GM10266 (cell line): ENCODE results near the gene DIAPH1.

Experiments used
- DNase-seq: peaks from one replicate; pipeline ENCODE4 v3.0.0; 2012; ENCODE audit errors: extremely low spot score
- TF ChIP-seq, protein P1 (sequence below): IDR thresholded peaks from 2 replicates; pipeline ENCODE4 v1.5.1; 2012; ENCODE audit warnings: mild to moderate bottlenecking, low read depth; ENCODE audit not compliant: control insufficient read depth, insufficient read depth; ENCODE audit errors: missing control alignments

DIAPH1 gene

DNA sequence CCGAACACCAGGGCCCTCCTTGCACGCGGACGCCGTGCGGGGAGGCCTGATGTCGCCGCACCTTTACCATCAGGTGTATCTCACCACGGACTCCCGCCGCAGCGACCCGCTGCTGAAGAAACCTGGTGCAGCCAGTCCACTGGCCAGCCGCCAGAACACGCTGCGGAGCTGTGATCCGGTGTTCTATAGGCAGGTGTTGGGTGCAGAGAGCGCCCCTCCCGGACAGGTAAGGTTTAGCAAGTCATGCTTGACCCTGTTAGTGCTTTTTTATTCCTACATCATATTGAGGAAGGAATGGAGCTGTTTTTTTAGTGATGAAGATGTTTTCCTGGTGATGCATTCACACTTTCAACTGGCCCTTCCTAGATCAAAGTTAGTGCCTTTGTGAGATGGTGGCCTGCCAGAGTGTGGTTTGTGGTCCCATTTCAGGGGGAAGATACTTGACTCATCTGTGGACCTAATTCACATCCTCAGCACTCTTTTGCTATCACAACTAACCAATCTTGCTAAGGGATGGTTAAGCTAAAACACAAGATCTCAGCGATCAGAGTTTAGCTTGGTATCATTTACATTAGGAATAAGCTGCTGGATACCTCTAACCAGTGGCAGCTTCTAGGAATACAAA is 140.4 kb downstream of the DIAPH1 start:
- TF ChIP-seq, protein P1, sequence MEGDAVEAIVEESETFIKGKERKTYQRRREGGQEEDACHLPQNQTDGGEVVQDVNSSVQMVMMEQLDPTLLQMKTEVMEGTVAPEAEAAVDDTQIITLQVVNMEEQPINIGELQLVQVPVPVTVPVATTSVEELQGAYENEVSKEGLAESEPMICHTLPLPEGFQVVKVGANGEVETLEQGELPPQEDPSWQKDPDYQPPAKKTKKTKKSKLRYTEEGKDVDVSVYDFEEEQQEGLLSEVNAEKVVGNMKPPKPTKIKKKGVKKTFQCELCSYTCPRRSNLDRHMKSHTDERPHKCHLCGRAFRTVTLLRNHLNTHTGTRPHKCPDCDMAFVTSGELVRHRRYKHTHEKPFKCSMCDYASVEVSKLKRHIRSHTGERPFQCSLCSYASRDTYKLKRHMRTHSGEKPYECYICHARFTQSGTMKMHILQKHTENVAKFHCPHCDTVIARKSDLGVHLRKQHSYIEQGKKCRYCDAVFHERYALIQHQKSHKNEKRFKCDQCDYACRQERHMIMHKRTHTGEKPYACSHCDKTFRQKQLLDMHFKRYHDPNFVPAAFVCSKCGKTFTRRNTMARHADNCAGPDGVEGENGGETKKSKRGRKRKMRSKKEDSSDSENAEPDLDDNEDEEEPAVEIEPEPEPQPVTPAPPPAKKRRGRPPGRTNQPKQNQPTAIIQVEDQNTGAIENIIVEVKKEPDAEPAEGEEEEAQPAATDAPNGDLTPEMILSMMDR, result peak; percentile 16
- no peak for DNase-seq

DNA sequence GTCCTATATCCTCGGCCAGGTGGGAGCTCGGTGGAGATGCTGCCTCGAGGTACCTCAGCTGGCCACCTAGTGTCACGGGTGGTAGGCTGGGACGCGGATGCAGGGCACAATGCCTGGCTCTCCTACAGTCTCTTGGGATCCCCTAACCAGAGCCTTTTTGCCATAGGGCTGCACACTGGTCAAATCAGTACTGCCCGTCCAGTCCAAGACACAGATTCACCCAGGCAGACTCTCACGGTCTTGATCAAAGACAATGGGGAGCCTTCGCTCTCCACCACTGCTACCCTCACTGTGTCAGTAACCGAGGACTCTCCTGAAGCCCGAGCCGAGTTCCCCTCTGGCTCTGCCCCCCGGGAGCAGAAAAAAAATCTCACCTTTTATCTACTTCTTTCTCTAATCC is 141.0 kb downstream of the DIAPH1 start:
- no peak for DNase-seq
- TF ChIP-seq, protein P1, result no peak

DNA sequence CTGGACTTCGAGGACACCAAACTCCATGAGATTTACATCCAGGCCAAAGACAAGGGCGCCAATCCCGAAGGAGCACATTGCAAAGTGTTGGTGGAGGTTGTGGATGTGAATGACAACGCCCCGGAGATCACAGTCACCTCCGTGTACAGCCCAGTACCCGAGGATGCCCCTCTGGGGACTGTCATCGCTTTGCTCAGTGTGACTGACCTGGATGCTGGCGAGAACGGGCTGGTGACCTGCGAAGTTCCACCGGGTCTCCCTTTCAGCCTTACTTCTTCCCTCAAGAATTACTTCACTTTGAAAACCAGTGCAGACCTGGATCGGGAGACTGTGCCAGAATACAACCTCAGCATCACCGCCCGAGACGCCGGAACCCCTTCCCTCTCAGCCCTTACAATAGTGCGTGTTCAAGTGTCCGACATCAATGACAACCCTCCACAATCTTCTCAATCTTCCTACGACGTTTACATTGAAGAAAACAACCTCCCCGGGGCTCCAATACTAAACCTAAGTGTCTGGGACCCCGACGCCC is 141.7 kb downstream of the DIAPH1 start:
- no peak for DNase-seq
- TF ChIP-seq, protein P1, result no peak

DNA sequence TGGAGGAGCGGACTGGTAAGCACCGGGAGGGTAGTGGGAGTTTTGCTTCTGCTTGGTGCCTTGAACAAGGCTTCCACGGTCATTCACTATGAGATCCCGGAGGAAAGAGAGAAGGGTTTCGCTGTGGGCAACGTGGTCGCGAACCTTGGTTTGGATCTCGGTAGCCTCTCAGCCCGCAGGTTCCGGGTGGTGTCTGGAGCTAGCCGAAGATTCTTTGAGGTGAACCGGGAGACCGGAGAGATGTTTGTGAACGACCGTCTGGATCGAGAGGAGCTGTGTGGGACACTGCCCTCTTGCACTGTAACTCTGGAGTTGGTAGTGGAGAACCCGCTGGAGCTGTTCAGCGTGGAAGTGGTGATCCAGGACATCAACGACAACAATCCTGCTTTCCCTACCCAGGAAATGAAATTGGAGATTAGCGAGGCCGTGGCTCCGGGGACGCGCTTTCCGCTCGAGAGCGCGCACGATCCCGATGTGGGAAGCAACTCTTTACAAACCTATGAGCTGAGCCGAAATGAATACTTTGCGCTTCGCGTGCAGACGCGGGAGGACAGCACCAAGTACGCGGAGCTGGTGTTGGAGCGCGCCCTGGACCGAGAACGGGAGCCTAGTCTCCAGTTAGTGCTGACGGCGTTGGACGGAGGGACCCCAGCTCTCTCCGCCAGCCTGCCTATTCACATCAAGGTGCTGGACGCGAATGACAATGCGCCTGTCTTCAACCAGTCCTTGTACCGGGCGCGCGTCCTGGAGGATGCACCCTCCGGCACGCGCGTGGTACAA is 142.5 kb downstream of the DIAPH1 start:
- peak; percentile 19 for DNase-seq
- TF ChIP-seq, protein P1, result no peak

DNA sequence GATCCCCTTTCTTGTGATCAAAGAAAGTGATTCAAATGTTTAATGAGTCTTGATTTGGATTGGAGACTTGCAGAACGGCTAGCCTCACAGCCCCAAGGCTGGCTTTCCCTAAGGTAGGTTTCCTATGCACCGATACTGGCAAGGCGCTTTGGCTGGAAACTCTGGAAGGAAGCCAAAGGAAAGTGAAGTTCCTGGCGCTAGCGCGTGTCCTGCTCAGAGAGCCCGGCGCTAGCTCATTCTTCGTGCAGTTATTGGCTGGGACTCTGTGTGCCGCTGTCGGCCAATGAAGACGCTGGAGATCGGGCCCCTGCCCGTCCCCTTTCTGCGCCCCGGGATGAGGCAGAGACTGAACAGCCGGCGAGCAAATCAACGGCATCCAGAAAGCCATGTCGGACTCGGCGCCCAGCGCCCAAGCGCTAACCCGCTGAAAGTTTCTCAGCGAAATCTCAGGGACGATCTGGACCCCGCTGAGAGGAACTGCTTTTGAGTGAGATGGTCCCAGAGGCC is 143.1 kb downstream of the DIAPH1 start, which contains the start of gene PCDHGC3:
PCDHGC3 (plus strand) TSS at position 342 of the 507 bp plus-strand sequence; CDS start at position 493, 151 bp downstream.
- TF ChIP-seq, protein P1, result peak; percentile 70
- peak; percentile 83 for DNase-seq

DNA sequence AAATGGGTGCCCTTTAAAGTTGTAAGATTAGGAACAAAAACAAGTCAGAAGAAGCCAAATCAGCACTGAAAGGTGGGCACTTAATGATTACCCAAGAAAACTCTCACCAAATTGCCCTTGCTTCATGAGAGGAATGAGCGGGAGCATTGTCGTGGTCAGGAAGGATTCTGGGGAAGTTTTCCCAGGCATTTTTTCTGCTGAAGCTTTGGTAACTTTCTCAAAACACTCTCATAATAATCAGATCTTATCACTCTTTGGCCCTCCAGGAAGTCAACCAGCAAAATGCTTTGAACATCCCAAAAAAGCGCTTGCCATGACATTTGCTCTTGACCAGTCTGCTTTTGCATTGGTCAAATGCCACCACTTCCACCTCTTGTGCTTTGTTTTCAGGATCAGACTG is 153.4 kb downstream of the DIAPH1 start:
- no peak for DNase-seq

More for the DNA sequence above, 153.4 kb downstream of the DIAPH1 start:
- TF ChIP-seq, protein P1, result no peak
